Measurements from ENCODE around the gene ATG10.
A peak's percentile ranks its signal among the peaks of the same experiment; 100 is the strongest.
"Not testable (repeated sequence)": the region's sequence is repeated elsewhere in the genome, so short reads cannot be mapped to it uniquely, and the experiment has no call there.

Gene ATG10

DNA sequence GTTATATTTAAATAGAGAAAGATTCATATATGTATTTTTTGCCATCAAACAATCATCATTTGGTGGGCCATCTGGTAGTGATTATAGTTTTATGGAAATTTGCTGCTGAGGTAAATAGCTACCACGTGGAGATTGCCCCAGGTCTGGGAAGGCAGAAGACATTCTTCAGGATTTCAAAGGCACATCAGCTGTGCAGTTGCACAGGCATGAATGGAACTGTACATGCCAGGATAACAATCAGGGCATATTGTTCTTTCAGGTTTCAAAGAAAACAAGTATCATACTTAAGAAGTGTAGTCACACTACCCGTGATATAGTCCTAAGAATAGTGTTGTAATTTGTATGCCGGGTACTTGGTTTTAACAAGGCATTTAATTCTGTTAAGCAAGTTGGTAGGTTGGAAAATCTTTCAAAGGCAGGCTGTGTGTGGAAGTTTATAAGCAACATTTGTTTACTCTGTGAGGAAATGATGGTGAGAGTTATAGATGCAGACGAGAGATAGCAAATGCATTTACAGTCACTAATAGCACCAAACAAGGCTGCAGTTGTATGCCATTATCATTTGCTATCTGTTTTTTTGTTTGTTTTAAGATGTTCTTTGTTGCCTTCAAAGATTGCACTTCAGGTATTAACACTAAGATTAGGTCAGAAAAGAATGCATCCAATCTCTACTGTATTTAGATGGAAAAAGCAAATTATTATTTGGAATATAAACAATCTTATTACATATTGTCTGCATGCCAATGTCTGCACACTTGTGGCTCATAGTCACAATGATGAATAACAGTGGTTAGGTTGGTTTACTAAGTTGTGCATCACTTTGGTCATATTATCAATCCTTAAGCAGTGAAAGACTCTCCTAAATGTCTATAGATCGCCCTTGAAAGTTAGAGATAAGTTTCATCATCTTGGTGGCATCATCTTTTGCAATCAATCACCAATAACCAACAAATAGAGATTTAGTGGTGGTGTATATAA, 251.1 kb downstream of the ATG10 start:
- DNase-seq (ENCODE audit: low read depth in 3 of 3), result no peak

DNA sequence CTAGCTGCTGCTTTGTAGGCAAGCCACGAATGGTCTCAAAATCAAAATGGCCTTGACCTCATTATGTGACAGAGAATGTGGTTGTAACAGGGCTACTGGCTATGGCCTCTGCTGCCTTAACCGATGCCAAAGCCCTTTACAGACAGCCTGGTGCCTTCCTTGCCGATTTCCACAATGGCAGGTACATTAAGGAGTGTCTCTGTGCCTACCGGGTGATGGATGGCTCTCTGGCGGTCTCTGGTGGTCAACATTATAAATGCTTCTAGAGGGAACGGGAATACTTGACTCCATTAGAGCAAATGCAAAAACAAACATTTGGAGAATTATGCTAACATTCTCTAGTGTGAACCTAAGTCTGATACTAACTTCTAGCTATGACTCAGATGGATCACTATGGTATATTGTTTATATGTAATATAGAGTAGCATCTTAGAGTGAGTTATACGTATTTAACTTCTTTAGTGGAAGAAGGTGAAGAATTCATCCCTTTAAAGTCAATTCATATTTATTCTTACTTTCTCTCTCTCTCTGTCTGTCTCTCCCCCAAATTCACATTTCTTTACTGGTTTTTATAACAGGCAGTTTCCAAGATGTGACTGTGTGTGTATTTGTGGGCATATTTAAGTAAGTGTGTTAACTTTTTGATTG, 253.8 kb downstream of the ATG10 start:
- DNase-seq (ENCODE audit: low read depth in 3 of 3), result peak; percentile 20 to 46 (median 24)

DNA sequence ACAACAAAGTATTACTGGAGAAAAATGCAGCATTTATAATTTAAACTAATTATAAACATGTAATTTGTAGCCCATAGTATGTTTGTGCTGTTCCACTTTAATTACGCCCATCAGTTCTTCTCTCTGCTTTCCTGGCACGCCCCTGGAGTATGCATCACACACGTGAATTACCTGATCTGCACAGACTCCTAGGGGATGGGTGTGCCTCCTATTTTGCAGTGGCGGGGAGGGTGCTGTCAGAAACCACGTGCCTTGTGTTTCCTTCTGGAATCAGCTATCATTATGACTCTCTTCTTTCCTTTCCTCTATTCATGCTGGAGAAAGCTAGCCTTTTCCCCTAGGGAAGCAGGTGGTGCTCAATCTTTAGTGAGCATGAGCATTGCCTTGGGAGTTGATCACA, 263.1 kb downstream of the ATG10 start:
- no peak for DNase-seq (ENCODE audit: low read depth in 3 of 3)

DNA sequence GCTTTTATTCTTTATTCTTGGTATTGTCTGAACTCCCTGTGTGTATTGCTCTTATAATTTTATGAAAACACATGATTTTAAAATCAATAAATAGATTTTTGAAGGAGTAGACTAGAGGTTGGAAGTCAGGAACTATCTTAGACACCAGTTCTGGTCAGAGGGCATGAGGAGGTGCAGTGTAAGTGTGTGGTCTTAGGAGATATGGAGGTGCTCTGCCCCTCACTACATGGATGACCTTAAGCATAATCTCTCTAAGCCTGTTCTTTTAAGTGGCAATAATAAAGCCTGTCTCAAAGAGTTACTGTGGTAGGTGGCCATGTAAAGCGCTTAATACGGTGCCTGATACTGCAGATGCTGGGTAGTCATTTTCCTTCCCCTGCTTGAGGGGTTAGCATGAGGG, 272.3 kb downstream of the ATG10 start:
- DNase-seq (ENCODE audit: low read depth in 3 of 3), result no peak

DNA sequence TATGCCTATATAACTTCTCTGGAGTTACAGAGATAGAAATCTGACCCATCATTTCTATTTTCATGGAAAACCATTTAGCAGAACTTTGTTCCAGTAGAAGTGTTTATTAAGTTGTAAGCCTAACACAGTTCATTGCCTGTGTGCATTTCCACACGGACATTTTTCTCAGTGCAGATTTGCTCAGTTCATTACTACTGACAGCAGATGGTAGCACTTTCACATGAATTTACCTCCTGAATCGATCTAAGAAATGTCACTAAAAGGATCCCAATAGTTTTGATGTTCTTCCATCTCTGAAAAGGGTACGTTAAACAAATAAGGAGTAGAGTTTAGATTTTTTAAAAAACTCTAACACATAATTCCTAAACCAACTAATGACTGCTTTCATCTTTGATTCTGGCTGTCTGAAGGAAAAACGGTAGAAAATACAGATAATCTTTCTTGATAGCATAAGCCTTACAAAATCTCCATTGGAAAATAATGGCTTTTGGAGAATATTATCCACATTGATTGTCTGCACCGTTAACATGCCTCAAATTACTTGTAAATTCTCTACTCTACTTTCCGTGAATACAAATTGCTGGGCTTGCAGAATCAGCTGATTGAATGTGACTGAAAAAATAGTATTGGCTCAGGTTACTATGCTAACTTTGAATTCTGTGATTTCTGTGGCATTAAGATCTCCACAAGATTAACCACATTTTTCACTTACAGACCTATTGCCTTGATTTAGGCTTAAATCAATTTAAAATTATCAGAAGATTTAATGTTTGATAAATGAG, 273.2 kb downstream of the ATG10 start:
- DNase-seq (ENCODE audit: low read depth in 3 of 3), result no peak

DNA sequence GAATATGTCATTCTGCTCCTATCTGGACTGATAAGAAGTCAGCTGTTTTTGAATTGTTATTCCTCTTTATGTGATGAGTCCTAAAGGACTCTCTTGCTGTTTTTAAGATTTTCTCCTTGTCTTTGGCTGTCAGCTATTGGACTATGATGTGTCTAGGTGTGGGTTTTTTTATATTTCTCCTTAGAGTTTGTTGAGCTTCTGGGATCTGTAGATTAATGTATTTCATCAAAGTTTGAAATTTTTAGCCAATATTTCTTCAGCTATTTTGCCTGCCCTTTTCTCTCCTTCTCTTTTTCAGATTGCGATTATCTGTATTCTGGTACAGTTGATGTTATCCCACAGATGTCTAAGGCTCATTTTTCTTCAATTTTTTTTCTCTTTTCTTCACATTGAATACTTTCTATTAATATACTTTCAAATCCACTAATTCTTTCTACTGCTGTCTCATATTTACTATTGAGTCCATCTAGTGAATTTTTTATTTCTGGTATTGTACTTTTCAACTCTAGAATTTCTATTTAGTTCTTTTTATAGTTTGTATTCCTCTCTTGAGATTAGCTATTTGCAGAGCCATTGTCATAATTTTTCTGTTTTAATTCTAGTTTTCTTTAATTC, 275.2 kb downstream of the ATG10 start:
- no peak for DNase-seq (ENCODE audit: low read depth in 3 of 3)

DNA sequence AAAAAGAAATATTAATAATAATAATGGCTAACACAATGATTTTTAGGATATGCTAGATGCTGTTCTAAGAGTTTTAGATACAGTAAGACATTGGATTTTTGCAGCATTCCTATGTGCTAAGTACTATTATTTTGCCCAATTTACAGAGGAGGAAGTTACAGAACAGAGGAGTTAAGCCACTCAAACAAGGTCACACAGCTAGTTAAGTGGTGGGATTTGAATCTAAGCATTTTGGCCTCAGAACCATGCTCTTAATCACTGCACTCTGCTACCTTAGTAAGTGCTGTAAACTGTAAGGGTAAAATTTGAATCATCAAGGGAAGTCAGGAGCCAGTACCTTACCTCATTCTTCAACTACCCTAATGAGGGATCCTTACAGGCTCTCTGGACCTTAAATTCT, 280.9 kb downstream of the ATG10 start:
- DNase-seq (ENCODE audit: low read depth in 3 of 3), result no peak

DNA sequence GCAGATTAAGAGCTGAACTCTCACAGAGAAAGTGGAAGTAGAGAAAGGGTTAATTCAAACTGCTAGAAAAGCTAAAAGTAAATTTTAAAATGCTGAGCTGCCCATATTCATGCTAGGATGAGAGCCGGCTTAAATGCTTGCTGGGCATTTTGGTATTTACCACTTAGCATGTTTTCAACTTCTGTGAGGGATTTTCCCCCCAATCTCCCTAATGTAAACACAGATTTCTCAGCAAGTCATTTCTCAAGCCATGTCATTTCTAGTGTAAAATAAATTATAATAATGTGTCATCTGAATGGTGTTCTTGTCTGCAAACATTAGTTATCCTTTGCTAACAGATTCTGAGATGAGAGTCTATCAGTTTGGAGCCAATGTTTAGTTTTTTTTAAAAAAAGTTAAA, 284.0 kb downstream of the ATG10 start:
- DNase-seq (ENCODE audit: low read depth in 3 of 3), result no peak

DNA sequence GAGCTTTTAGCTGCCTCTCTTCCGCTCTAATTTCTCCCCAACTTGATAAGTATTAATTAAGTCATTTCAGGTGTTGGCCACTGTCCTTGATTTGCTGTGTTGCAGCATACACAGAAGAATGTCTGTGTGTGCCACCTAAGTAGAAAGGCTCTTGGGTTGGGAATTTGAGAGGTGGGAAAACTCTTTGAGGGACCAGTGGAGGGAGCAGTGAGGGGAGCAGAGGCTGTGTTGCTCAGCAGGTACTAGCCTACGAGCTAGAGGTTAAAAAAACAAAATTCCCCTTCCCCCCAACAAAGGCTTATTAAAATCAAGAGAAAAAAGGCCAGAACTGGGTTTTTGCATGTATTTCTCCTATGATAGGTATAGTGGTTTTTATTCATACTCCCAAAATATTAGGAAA, 285.4 kb downstream of the ATG10 start:
- no peak for DNase-seq (ENCODE audit: low read depth in 3 of 3)

DNA sequence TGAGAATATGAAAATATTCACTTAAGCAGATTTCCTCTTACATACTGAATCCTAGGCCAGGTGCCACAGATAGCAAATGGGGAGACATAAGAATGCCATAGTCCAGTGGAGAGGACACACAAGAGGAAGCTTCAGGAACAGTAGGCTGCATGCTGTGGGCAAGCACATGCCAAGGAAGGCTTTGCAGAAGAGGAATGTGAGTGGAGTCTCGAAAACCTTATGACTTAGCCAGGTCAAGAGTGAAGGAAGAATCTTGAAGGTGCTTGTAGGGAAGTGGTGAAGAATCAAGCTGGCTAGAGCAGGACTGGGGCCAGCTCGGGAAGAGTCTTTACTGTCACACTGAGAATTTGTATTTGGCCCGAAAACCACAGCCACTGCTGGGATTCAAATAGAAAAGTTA, 285.9 kb downstream of the ATG10 start:
- no peak for DNase-seq (ENCODE audit: low read depth in 3 of 3)

DNA sequence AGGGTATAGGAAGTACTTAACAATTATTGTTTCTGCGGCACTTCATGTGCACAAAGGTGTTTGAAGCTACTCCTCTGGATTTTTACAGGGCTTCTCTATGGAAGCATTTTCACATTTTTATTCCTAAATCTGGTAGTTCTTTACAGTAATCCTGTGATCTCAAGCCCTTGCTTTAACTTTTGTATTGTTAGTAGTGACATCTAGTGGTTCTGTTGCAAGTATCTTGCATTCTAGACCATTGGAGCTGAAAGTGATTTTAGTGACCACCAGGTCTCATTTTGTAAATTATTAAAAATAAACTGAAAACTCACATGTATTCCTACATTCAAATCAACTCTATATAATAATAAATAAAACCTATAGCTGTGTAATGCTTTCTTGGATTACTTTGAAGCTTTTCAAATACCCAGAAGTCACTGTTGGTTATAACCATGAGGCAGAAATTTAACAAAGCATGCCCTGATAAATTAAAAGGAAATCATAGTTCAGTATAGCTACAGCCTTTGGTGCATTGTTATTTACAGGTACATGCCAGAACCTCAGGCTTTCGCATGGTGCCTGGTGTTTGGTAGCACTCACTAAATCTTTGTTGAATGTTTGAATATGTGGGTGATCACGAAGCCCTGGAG, 287.5 kb downstream of the ATG10 start:
- no peak for DNase-seq (ENCODE audit: low read depth in 3 of 3)

DNA sequence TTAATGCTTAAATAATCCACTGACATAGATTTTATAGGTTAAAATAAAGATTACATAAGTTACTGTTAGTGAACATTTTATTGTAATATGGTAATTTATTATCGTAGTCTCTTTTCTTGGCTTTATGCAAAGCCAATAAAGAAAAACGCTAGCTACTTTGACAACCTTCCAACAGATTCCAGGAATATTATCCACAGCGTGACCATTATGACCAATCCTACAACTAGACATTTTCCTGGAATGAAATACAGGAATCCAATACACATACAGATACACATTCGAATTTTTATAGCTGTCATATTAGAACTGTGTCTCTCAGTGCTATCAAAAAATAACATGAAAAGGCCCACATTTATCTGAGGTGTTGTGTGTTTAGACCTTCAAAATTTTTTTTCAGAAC, 293.2 kb downstream of the ATG10 start:
- DNase-seq (ENCODE audit: low read depth in 3 of 3), result no peak

DNA sequence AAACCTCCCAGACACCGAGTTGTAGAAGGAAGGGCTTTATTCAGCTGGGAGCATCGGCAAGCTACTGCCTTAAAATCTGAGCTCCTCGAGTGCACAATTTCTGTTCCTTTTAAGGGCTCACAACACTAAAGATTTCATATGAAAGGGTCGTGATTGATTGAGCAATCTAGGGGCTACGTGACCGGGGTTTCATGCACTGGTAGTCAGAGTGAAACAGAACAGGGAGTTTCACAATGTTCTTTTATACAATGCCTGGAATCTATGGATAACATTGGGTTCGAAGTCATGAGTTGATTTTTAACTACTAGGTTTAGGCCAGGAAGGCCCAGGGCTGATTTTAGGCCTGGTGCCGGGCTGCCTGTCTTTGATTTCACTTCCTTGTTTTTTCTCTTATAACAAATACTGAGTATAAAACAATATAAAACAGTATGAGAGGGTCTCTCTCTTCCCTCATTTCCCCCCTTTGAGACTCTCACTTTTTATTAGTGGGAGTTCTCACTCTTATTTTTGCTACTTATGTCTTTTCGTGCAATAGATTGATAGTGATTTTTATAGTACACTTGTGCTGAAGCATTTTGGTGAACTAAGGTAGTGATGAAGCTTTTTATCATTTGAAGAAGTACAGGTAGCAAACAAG, 295.6 kb downstream of the ATG10 start:
- DNase-seq (ENCODE audit: low read depth in 3 of 3), result not testable (repeated sequence)

DNA sequence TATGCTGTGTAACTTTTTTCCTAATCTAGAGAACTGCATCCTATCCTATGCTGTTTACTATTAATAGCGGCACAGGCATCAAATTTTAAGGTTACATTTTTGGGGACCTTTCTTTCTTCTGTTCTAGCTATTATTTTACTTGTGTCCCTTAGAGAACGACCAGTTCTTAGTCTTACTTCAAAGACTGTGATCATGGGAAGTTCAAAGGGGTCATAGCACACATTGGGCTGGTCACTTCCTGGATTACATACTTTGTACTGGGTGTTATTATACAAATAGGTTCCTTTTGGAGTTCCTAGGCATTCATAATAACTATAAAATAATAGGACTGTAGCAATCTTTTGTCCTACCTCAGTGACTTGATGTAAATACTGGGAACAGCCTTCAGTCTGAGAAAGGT, 297.5 kb downstream of the ATG10 start:
- DNase-seq (ENCODE audit: low read depth in 3 of 3), result not testable (repeated sequence)

DNA sequence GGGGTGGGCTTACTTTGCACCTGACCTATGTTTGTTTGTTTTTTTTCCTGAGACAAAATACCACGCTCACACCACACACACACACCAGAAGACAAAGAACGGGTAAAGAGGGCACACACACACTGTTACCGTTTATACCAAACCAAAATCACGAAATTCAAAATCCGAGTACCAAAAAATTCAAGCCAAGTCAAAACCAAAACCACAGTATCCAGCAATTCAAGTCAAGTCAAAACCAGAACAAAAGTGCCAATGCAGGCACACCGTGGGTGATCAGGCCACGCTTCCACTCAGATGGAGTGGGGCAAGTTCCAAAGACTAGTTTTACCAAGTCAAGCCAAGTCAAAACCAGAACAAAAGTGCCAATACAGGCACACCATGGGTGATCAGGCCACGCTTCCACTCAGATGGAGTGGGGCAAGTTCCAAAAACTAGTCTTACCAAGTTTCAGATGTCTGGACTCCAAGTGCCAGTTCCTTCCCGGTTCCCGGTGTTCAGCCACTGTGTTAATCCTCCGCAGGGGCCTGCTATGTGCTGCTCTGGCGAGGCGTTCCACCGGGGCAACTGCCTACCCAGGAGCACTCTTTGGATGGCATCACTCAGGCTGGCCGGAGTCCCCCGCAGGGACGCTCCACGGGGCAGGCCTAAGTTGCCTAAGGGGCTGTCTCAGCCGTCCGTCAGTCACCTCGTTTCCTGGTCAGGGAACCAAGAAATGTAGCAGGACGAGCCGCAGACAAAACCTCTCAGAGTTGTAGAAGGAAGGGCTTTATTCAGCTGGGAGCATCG, 300.9 kb downstream of the ATG10 start:
- DNase-seq (ENCODE audit: low read depth in 3 of 3), result not testable (repeated sequence)

DNA sequence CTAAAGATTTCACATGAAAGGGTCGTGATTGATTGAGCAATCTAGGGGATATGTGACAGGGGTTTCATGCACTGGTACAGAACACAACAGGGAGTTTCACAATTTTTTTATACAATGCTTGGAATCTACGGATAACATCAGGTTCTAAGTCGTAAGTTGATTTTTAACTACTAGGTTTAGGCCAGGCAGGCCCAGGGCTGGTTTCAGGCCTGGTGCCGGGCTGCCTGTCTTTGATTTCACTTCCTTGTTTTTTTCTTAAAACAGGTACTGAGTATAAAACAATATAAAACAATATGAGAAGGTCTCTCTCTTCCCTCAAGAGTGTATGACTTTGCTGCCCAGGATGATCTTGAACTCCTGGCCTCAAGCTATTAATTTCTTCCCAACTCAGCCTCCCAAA, 301.6 kb downstream of the ATG10 start:
- DNase-seq (ENCODE audit: low read depth in 3 of 3), result not testable (repeated sequence)

DNA sequence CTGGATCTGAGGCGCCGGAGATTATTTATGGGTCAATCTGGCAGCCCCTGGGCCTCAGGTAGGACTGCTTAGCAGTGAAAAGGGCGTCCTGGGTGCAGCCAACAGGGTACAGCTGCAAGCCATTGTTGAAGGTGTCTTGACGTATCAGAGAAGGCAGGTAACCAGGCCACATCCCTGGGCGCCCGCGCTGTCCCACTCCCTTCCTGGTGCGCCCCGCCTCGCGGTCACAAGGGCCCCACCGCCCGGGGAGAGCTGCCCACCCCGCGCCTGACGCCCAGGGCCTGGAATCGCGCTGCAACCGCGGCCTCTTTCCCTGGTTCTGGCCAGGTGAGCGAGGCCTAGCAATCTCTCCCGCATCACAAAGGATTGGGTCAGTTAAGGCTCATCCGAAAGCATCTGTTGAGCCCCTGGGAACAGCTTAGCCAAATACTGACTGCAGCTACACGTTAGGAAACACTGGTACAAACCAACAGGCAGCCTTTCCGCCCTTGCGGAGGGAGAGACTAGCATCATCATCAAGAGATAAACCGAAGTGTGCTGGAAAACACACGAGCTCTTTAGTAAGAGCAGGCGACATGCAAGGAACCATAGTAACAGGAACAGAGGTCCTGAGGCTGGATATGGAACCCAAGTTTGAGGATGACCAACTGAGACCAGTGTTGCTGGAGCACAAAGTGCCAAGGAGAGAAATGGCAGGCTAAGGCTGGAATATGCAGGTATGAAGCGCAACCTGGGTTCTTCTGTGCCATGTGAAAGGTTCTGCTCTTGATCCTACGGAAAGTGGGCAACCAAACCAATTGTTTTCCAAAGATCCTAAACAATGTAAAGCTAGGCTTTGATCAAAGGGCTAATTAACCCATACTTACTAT, 302.8 kb downstream of the ATG10 start:
- no peak for DNase-seq (ENCODE audit: low read depth in 3 of 3)

DNA sequence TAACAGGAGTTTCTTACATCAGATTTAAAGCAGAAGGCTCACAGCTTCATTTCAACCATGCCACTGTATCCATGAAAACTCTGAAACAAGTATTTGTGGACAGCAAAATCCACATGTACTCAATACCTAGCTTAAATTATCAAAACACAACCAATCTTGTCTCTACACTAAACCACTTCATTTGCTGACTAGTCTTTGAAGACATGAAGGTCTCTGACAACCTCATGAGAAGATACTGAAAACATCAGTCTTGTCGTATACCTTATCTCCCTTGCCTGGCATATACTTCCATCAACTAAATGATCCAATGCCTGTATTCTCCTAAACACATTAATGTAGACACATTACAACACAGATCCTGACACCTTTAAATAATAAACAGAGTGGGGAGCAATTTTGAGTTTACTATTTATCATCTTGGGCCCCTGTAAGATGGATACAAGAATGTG, 303.4 kb downstream of the ATG10 start:
- DNase-seq (ENCODE audit: low read depth in 3 of 3), result no peak

Data from stimulated activated CD4-positive, alpha-beta T cell treated with anti-CD3 and anti-CD28 coated beads, TNF-alpha, amount 100 ng/mL, for 4 hours (primary cell).